HG03139 (cell line): ENCODE data around the gene BCAT1.
"Not testable (repeated sequence)": the region's sequence is repeated elsewhere in the genome, so short reads cannot be mapped to it uniquely, and the experiment has no call there.

Experiments used
- ATAC-seq: cut with Tn5 transposase; IDR thresholded peaks from one replicate; pipeline ENCODE4 v1.9.1; 2021; ENCODE audit not compliant: unreplicated experiment

Gene BCAT1

GRCh38 chr12:24901576-24902461 lies 47.1 kb downstream of the BCAT1 start:
- no peak for ATAC-seq

GRCh38 chr12:24900196-24900595 lies 48.7 kb downstream of the BCAT1 start:
- no peak for ATAC-seq

GRCh38 chr12:24899503-24900075 lies 49.3 kb downstream of the BCAT1 start:
- no peak for ATAC-seq

- ATAC-seq, result no peak
Observed at GRCh38 chr12:24898606-24899005, 50.3 kb downstream of the BCAT1 start.

GRCh38 chr12:24898185-24898584 lies 50.7 kb downstream of the BCAT1 start:
- no peak for ATAC-seq

GRCh38 chr12:24896171-24896570 lies 52.7 kb downstream of the BCAT1 start:
- ATAC-seq, result no peak

GRCh38 chr12:24895612-24896011 lies 53.3 kb downstream of the BCAT1 start:
- ATAC-seq, result no peak

GRCh38 chr12:24894879-24895278 lies 54.0 kb downstream of the BCAT1 start:
- ATAC-seq, result no peak

GRCh38 chr12:24890048-24890803 lies 58.7 kb downstream of the BCAT1 start:
- ATAC-seq, result no peak

- no peak for ATAC-seq
Observed at GRCh38 chr12:24889411-24889810, 59.5 kb downstream of the BCAT1 start.

- no peak for ATAC-seq
Observed at GRCh38 chr12:24888813-24889212, 60.1 kb downstream of the BCAT1 start.

GRCh38 chr12:24884911-24885310 lies 64.0 kb downstream of the BCAT1 start:
- no peak for ATAC-seq

GRCh38 chr12:24881724-24882371 lies 67.1 kb downstream of the BCAT1 start:
- ATAC-seq, result no peak

GRCh38 chr12:24881227-24881626 lies 67.7 kb downstream of the BCAT1 start:
- ATAC-seq, result no peak

- ATAC-seq, result no peak
Observed at GRCh38 chr12:24880732-24881131, 68.2 kb downstream of the BCAT1 start.

GRCh38 chr12:24879644-24880043 lies 69.3 kb downstream of the BCAT1 start:
- no peak for ATAC-seq

- ATAC-seq, result no peak
Observed at GRCh38 chr12:24875014-24875413, 73.9 kb downstream of the BCAT1 start.

GRCh38 chr12:24872211-24872610 lies 76.7 kb downstream of the BCAT1 start:
- ATAC-seq, result no peak

- ATAC-seq, result not testable (repeated sequence)
Observed at GRCh38 chr12:24866139-24866538, 82.8 kb downstream of the BCAT1 start.

- no peak for ATAC-seq
Observed at GRCh38 chr12:24864796-24865125, 84.1 kb downstream of the BCAT1 start.

GRCh38 chr12:24861766-24862540 lies 86.9 kb downstream of the BCAT1 start:
- no peak for ATAC-seq
